GM23248 (cell line): ENCODE measurements around the gene RPUSD2. TPM values are rescaled to one million over a fixed set of nuclear protein-coding genes. Genes with fewer than 3 reads are reported as not detected.
A peak's percentile ranks its signal among the peaks of the same experiment; 100 is the strongest.

Experiments used
- DNase-seq: peaks from one replicate; pipeline ENCODE4 v3.0.0-alpha.2; 2015
- H2AFZ ChIP-seq: fragments of 200-600 bp; sonication (generic); 2 replicates; pipeline ENCODE4 v1.6.1; 2016; ENCODE audit warnings: antibody characterized with exemption
- H3F3A ChIP-seq: fragments of 200-600 bp; sonication (generic); 2 replicates; pipeline ENCODE4 v1.6.1; 2016; ENCODE audit warnings: mild to moderate bottlenecking, antibody characterized with exemption, mixed run types; ENCODE audit not compliant: insufficient read depth
- H3K27ac ChIP-seq: fragments of 200-600 bp; sonication (generic); 2 replicates; pipeline ENCODE4 v1.5.1; 2016; ENCODE audit warnings: mild to moderate bottlenecking
- H3K27me3 ChIP-seq: fragments of 200-600 bp; sonication (generic); replicated peaks from 2 replicates; pipeline ENCODE4 v1.6.1; 2016; ENCODE audit warnings: mild to moderate bottlenecking; ENCODE audit not compliant: insufficient read depth
- H3K36me3 ChIP-seq: fragments of 200-600 bp; sonication (generic); 2 replicates; pipeline ENCODE4 v1.6.1; 2016; ENCODE audit warnings: low read depth, mild to moderate bottlenecking
- H3K4me1 ChIP-seq: fragments of 200-600 bp; sonication (generic); 2 replicates; pipeline ENCODE4 v1.6.1; 2016; ENCODE audit warnings: mild to moderate bottlenecking; ENCODE audit not compliant: insufficient read depth
- H3K4me2 ChIP-seq: fragments of 200-600 bp; sonication (generic); one replicate; pipeline ENCODE4 v1.6.1; 2016; ENCODE audit warnings: mild to moderate bottlenecking; ENCODE audit not compliant: unreplicated experiment
- H3K4me3 ChIP-seq: fragments of 200-600 bp; sonication (generic); 2 replicates; pipeline ENCODE4 v1.5.1; 2016; ENCODE audit warnings: mild to moderate bottlenecking
- H3K79me2 ChIP-seq: fragments of 200-600 bp; sonication (generic); 2 replicates; pipeline ENCODE4 v1.6.1; 2016; ENCODE audit warnings: mild to moderate bottlenecking; ENCODE audit not compliant: insufficient read depth
- H3K9ac ChIP-seq: fragments of 200-600 bp; sonication (generic); 2 replicates; pipeline ENCODE4 v1.6.1; 2016; ENCODE audit warnings: mild to moderate bottlenecking
- H3K9me2 ChIP-seq: fragments of 200-600 bp; sonication (generic); 2 replicates; pipeline ENCODE4 v1.6.1; 2016; ENCODE audit warnings: mixed run types, mild to moderate bottlenecking, moderate library complexity; ENCODE audit not compliant: insufficient read depth
- H3K9me3 ChIP-seq: fragments of 200-600 bp; sonication (generic); one replicate; pipeline ENCODE4 v1.6.1; 2017; ENCODE audit warnings: low read depth
- H4K20me1 ChIP-seq: fragments of 200-600 bp; sonication (generic); 2 replicates; pipeline ENCODE4 v1.6.0; 2016; ENCODE audit not compliant: insufficient read depth
- EZH2 ChIP-seq: fragments of 200-600 bp; sonication (generic); IDR thresholded peaks from 2 replicates; pipeline ENCODE4 v1.6.1; 2018; ENCODE audit warnings: antibody characterized with exemption, mild to moderate bottlenecking; ENCODE audit not compliant: insufficient read depth, poor library complexity, severe bottlenecking
- EZH2phosphoT487 ChIP-seq: fragments of 200-600 bp; sonication (generic); IDR thresholded peaks from 2 replicates; pipeline ENCODE4 v1.6.1; 2018; ENCODE audit warnings: antibody characterized with exemption, moderate library complexity, mild to moderate bottlenecking, low read depth; ENCODE audit not compliant: insufficient read depth
- WGBS, 2 experiments: methylation state at CpG; one replicate each; pipeline ENCODE4 v1.1.6; 2015 to 2017; ENCODE audit warnings: low lambda C conversion rate in 2 of 2, low coverage in 1 of 2; ENCODE audit errors: missing lambda C conversion rate in 2 of 2; 5-methylcytosine and 5-hydroxymethylcytosine counted together
- in situ Hi-C: fragments of 300-500 bp; cut with MboI; formaldehyde crosslinking; loops from 2 replicates; pipeline ENCODE4 v1.15.0; 2020
- polyA plus RNA-seq: library from polyadenylated mRNA; unstranded; fragments of >200 nt; fragmentation: Nextera tagmentation; extraction: Ambion mirVana; gene quantifications from 2 replicates; pipeline ENCODE4 v1.2.1, GENCODE V29; 2016
- total RNA-seq: library from RNA; depleted of rRNA; stranded (reverse); fragments of >200 nt; shearing (Covaris generic); gene quantifications from 2 replicates; pipeline ENCODE4 v1.2.3, GENCODE V29; 2014

RPUSD2 gene
- total and polyA plus RNA-seq, 2 experiments from 2014 or later = 9.6 to 12.8 TPM

GRCh38 chr15:40562691-40563090, 6.4 kb upstream of the RPUSD2 start:
- Histone ChIP-seq H3K27me3 (no peaks in the 10 kb centered on the region), H3K9ac (no peak overlapping the region), H3K79me2 (peaks cover 62% of the 10 kb centered on the region), H3K4me1 (0 out of 2 replicates have a peak, but pooled peaks cover 3% of the 10 kb centered on the region), H4K20me1 (no peaks in the 10 kb centered on the region), H3K9me2 (no peaks in the 10 kb centered on the region), H3K4me3 (no peak overlapping the region), H3K36me3 (peaks cover 14% of the 10 kb centered on the region; the same call in 1 of the 2 replicates), H3K4me2 (no peak overlapping the region), H3K27ac (no peak overlapping the region), H2AFZ (no peak overlapping the region), H3F3A (no peaks in the 10 kb centered on the region), H3K9me3 (no peaks in the 10 kb centered on the region)
- no peak for DNase-seq
- 97 to 98% methylated on average over 2 of the region's 2 CpGs for WGBS, 2 experiments
- in situ Hi-C loops = no loop called here
- TF ChIP-seq EZH2phosphoT487 = no peak
- no peak for TF ChIP-seq EZH2

- H3K27ac ChIP-seq = no peak overlapping the region
- peaks cover 9% of the 10 kb centered on the region; the same call in 1 of the 2 replicates for H3K36me3 ChIP-seq
- H3K79me2 ChIP-seq = peaks cover 60% of the 10 kb centered on the region
- H2AFZ ChIP-seq = no peak overlapping the region
- in situ Hi-C loops = no loop called here
- peak; percentile 34 for DNase-seq
- peak overlapping the region; percentile 96 for H3K4me2 ChIP-seq
- H3F3A ChIP-seq = no peaks in the 10 kb centered on the region
- TF ChIP-seq EZH2phosphoT487 (no peak), EZH2 (no peak)
- no peaks in the 10 kb centered on the region for H4K20me1 ChIP-seq
- no peak overlapping the region for H3K4me3 ChIP-seq
- 0 out of 2 replicates have a peak, but pooled peaks cover 3% of the 10 kb centered on the region for H3K4me1 ChIP-seq
- H3K9me2 ChIP-seq = no peaks in the 10 kb centered on the region
- no peaks in the 10 kb centered on the region for H3K27me3 ChIP-seq
- H3K9ac ChIP-seq = no peak overlapping the region
- H3K9me3 ChIP-seq = no peaks in the 10 kb centered on the region
Observed at GRCh38 chr15:40563426-40563825, 5.7 kb upstream of the RPUSD2 start.

GRCh38 chr15:40564591-40565332, 4.3 kb upstream of the RPUSD2 start, which contains the start of gene CCDC32:
CCDC32 (minus strand) TSS chr15:40565042; CDS start chr15:40563015, 2,027 bp downstream.
- WGBS, 2 experiments = 0 to 1% methylated on average over 40 of the region's 40 CpGs
- H3K9me2 ChIP-seq = no peaks in the 10 kb centered on the region

GRCh38 chr15:40565333-40566238, 3.5 kb upstream of the RPUSD2 start:
- TF ChIP-seq EZH2phosphoT487 = no peak
- Histone ChIP-seq H3K79me2 (peaks cover 52% of the 10 kb centered on the region), H3K36me3 (peaks cover 9% of the 10 kb centered on the region; the same call in 1 of the 2 replicates), H2AFZ (peak overlapping the region; percentile 99), H3K27ac (peak overlapping the region; percentile 55), H4K20me1 (no peaks in the 10 kb centered on the region), H3F3A (peaks cover 5% of the 10 kb centered on the region; the same call in 1 of the 2 replicates), H3K9me3 (no peaks in the 10 kb centered on the region), H3K4me2 (peak overlapping the region; percentile 96), H3K27me3 (no peaks in the 10 kb centered on the region), H3K9ac (peak overlapping the region; percentile 91), H3K9me2 (no peaks in the 10 kb centered on the region), H3K4me1 (peaks cover 9% of the 10 kb centered on the region), H3K4me3 (peak overlapping the region; percentile 95)
- DNase-seq = no peak
- WGBS, 2 experiments = 40 to 47% methylated on average over 17 to 20 of the region's 20 CpGs
- in situ Hi-C loops = no loop called here

More at GRCh38 chr15:40564591-40565332, 4.3 kb upstream of the RPUSD2 start, which contains the start of gene CCDC32:
- Histone ChIP-seq H3K9me3 (no peaks in the 10 kb centered on the region), H3K4me3 (peak within 1 kb of the TSS; percentile 95), H3K27me3 (no peaks in the 10 kb centered on the region), H3F3A (peaks cover 5% of the 10 kb centered on the region; the same call in 1 of the 2 replicates), H3K36me3 (peaks cover 9% of the 10 kb centered on the region; the same call in 1 of the 2 replicates), H4K20me1 (no peaks in the 10 kb centered on the region), H3K4me1 (0 out of 2 replicates have a peak, but pooled peaks cover 3% of the 10 kb centered on the region), H3K79me2 (peaks cover 52% of the 10 kb centered on the region), H3K9ac (peak within 1 kb of the TSS; percentile 91), H3K4me2 (peak within 1 kb of the TSS; percentile 96), H3K27ac (peak within 1 kb of the TSS; percentile 87), H2AFZ (peak within 1 kb of the TSS; percentile 99)
- TF ChIP-seq EZH2 (no peak), EZH2phosphoT487 (no peak)
- in situ Hi-C loops = no loop called here
- DNase-seq = peak; percentile 99
